DND-41 (cell line): ENCODE results near the gene IGLL5.
"Not testable (repeated sequence)": the region's sequence is repeated elsewhere in the genome, so short reads cannot be mapped to it uniquely, and the experiment has no call there.

ENCODE experiments used
- ATAC-seq: fragments of 200-7000 bp; cut with Tn5 transposase; 3 replicates; pipeline ENCODE4 v1.9.1; 2021; ENCODE audit warnings: low read depth; ENCODE audit not compliant: insufficient read depth
- DNase-seq: peaks from one replicate; pipeline ENCODE4 v3.0.0-alpha.2; 2020
- H2AFZ ChIP-seq: 2 replicates; pipeline ENCODE4 v1.6.0; 2012; ENCODE audit warnings: low read depth, low read length
- H3K27ac ChIP-seq: 2 replicates; pipeline ENCODE4 v1.5.1; 2012; ENCODE audit warnings: low read length, inconsistent platforms
- H3K27me3 ChIP-seq: fragments of 200-600 bp; sonication (generic); 2 replicates; pipeline ENCODE4 v1.6.0; 2012; ENCODE audit warnings: low read length, mild to moderate bottlenecking, inconsistent platforms; ENCODE audit not compliant: insufficient read depth, poor library complexity
- H3K36me3 ChIP-seq: 2 replicates; pipeline ENCODE4 v1.5.1; 2012; ENCODE audit warnings: low read length, inconsistent platforms; ENCODE audit not compliant: insufficient read depth
- H3K4me1 ChIP-seq: 2 replicates; pipeline ENCODE4 v1.5.1; 2012; ENCODE audit warnings: mild to moderate bottlenecking, low read length; ENCODE audit not compliant: insufficient read depth
- H3K4me2 ChIP-seq: 2 replicates; pipeline ENCODE4 v1.6.0; 2012; ENCODE audit warnings: mild to moderate bottlenecking, moderate library complexity, low read length, inconsistent platforms; ENCODE audit not compliant: insufficient read depth
- H3K4me3 ChIP-seq, 2 experiments: fragments of 200-600 bp in 1 of 2; shearing (Covaris generic) in 1 of 2; 2 replicates each; pipeline ENCODE4 v1.5.1; 2012 to 2016; ENCODE audit warnings: inconsistent platforms in 2 of 2, low read length in 2 of 2, mild to moderate bottlenecking in 2 of 2, low read depth in 1 of 2, moderate library complexity in 1 of 2
- H3K79me2 ChIP-seq: 2 replicates; pipeline ENCODE4 v1.6.0; 2012; ENCODE audit warnings: low read length, inconsistent platforms; ENCODE audit not compliant: insufficient read depth
- H3K9ac ChIP-seq: 2 replicates; pipeline ENCODE4 v1.6.0; 2012; ENCODE audit warnings: low read depth, mild to moderate bottlenecking, inconsistent platforms, low read length, moderate library complexity
- H3K9me3 ChIP-seq: 2 replicates; pipeline ENCODE4 v1.5.1; 2012; ENCODE audit warnings: low read length, moderate library complexity, mild to moderate bottlenecking, inconsistent platforms; ENCODE audit not compliant: insufficient read depth, severe bottlenecking
- H4K20me1 ChIP-seq: 2 replicates; pipeline ENCODE4 v1.6.0; 2012; ENCODE audit warnings: low read length; ENCODE audit not compliant: insufficient read depth
- CTCF ChIP-seq: IDR thresholded peaks from 2 replicates; pipeline ENCODE4 v1.5.1; 2012; ENCODE audit warnings: borderline replicate concordance, low read length, moderate library complexity, mild to moderate bottlenecking; ENCODE audit not compliant: poor library complexity, severe bottlenecking; ENCODE audit errors: extremely low read depth
- EZH2 ChIP-seq: IDR thresholded peaks from 3 replicates; pipeline ENCODE4 v1.6.1; 2012; ENCODE audit warnings: borderline replicate concordance, low read depth, mild to moderate bottlenecking, moderate library complexity, low read length, inconsistent platforms; ENCODE audit not compliant: severe bottlenecking

Gene IGLL5

GRCh38 chr22:22920104-22920654 is 32.6 kb downstream of the IGLL5 start:
- H3K4me2 ChIP-seq: no peak overlapping the region
- H3K4me1 ChIP-seq: peaks cover 21% of the 10 kb centered on the region
- no peak overlapping the region for H2AFZ ChIP-seq
- DNase-seq (no peak), ATAC-seq (no peak)
- H3K27ac ChIP-seq: peak overlapping the region; percentile 30; the same call in 1 of the 2 replicates
- no peaks in the 10 kb centered on the region for H3K27me3 ChIP-seq
- no peaks in the 10 kb centered on the region for H3K36me3 ChIP-seq
- no peaks in the 10 kb centered on the region for H3K79me2 ChIP-seq
- H4K20me1 ChIP-seq: no peaks in the 10 kb centered on the region
- H3K4me3 ChIP-seq: no peak overlapping the region
- no peak overlapping the region for H3K9ac ChIP-seq
- TF ChIP-seq EZH2 (no peak), CTCF (no peak)
- H3K9me3 ChIP-seq: no peaks in the 10 kb centered on the region

- no peaks in the 10 kb centered on the region for H3K79me2 ChIP-seq
- H4K20me1 ChIP-seq: no peaks in the 10 kb centered on the region
- H3K9ac ChIP-seq: no peak overlapping the region
- DNase-seq (no peak), ATAC-seq (no peak)
- H2AFZ ChIP-seq: no peak overlapping the region
- H3K27me3 ChIP-seq: no peaks in the 10 kb centered on the region
- no peak overlapping the region for H3K4me3 ChIP-seq
- H3K27ac ChIP-seq: no peak overlapping the region; the same call in 1 of the 2 replicates
- TF ChIP-seq EZH2 (no peak), CTCF (no peak)
- peaks cover 12% of the 10 kb centered on the region for H3K4me1 ChIP-seq
- no peaks in the 10 kb centered on the region for H3K9me3 ChIP-seq
- no peaks in the 10 kb centered on the region for H3K36me3 ChIP-seq
- H3K4me2 ChIP-seq: no peak overlapping the region
Observed at GRCh38 chr22:22920910-22921550, 33.4 kb downstream of the IGLL5 start.

- Histone ChIP-seq H3K4me2 (no peak overlapping the region), H3K4me1 (0 out of 2 replicates have a peak, but pooled peaks cover 7% of the 10 kb centered on the region), H3K9me3 (no peaks in the 10 kb centered on the region), H3K9ac (no peak overlapping the region), H3K36me3 (no peaks in the 10 kb centered on the region), H4K20me1 (no peaks in the 10 kb centered on the region), H3K27me3 (no peaks in the 10 kb centered on the region), H3K4me3 (no peak overlapping the region), H3K79me2 (no peaks in the 10 kb centered on the region), H2AFZ (no peak overlapping the region), H3K27ac (no peak overlapping the region; the same call in 1 of the 2 replicates)
- TF ChIP-seq EZH2: no peak
- no peak for TF ChIP-seq CTCF
- no peak for DNase-seq
- no peak for ATAC-seq
Observed at GRCh38 chr22:22921575-22921974, 34.0 kb downstream of the IGLL5 start.

- not testable (repeated sequence) for H3K4me3 ChIP-seq, H3K79me2 ChIP-seq, H4K20me1 ChIP-seq
Observed at GRCh38 chr22:22922092-22922953, 34.7 kb downstream of the IGLL5 start.

More at GRCh38 chr22:22922092-22922953, 34.7 kb downstream of the IGLL5 start:
- not testable (repeated sequence) for H3K4me1 ChIP-seq, H3K27me3 ChIP-seq, H3K4me2 ChIP-seq, H3K36me3 ChIP-seq, DNase-seq, H2AFZ ChIP-seq, H3K27ac ChIP-seq, H3K9me3 ChIP-seq, ATAC-seq, H3K9ac ChIP-seq
